Measurements from ENCODE around the gene TSSK3.

GRCh38 chr1:32365445-32365844, 3.1 kb downstream of the TSSK3 start:
- TF ChIP-seq SP2 (IDR thresholded peaks at IDR 0.05; ENCODE audit: low read length) (no peak), MAX (IDR thresholded peaks at IDR 0.05) (no peak), RAD21 (IDR thresholded peaks at IDR 0.05 in 1 of 2, conservative IDR thresholded peaks at IDR 0.05 in 1 of 2; ENCODE audit: low read depth in 2 of 2, low read length in 2 of 2) (no peak), CHD1 (IDR thresholded peaks at IDR 0.05; ENCODE audit: low read depth, low read length) (no peak), MAFK (IDR thresholded peaks at IDR 0.05; ENCODE audit: low read depth, low read length) (no peak), EGR1 (IDR thresholded peaks at IDR 0.05; ENCODE audit: borderline replicate concordance, low read depth, low read length) (no peak), E2F6 (IDR thresholded peaks at IDR 0.05) (no peak), CTCF (IDR thresholded peaks at IDR 0.05; ENCODE audit: control extremely low read depth in 1 of 3, insufficient read depth in 1 of 3, low read depth in 1 of 3, low read length in 3 of 3) (no peak), CREB1 (IDR thresholded peaks at IDR 0.05) (no peak), GABPA (IDR thresholded peaks at IDR 0.05; ENCODE audit: borderline replicate concordance, insufficient read depth, low read length) (no peak), USF2 (IDR thresholded peaks at IDR 0.05; ENCODE audit: low read length) (no peak), SRF (IDR thresholded peaks at IDR 0.05; ENCODE audit: low read depth, low read length) (no peak), ZNF274 (IDR thresholded peaks at IDR 0.05; ENCODE audit: borderline replicate concordance, extremely low read depth, low read length) (no peak)

Measured in H1 (cell line).